Measurements from ENCODE around the gene FYN. TPM values are rescaled to one million over a fixed set of nuclear protein-coding genes. Genes with fewer than 3 reads are reported as not detected.

FYN gene
- total and polyA plus RNA-seq, 2 of the 13 experiments (the other 11 are each of a cell fraction or from before 2014, with no cell fraction given), result 15.5 to 24.6 TPM

GRCh38 chr6:111709615-111710398 is 163.4 kb downstream of the FYN start (continued):
- TF ChIP-seq, protein P1, sequence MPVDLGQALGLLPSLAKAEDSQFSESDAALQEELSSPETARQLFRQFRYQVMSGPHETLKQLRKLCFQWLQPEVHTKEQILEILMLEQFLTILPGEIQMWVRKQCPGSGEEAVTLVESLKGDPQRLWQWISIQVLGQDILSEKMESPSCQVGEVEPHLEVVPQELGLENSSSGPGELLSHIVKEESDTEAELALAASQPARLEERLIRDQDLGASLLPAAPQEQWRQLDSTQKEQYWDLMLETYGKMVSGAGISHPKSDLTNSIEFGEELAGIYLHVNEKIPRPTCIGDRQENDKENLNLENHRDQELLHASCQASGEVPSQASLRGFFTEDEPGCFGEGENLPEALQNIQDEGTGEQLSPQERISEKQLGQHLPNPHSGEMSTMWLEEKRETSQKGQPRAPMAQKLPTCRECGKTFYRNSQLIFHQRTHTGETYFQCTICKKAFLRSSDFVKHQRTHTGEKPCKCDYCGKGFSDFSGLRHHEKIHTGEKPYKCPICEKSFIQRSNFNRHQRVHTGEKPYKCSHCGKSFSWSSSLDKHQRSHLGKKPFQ (CRISPR knock-in tag; IDR thresholded peaks at IDR 0.05; ENCODE audit: insufficient replicate concordance), result no peak
- TF ChIP-seq SP140L (CRISPR knock-in tag; IDR thresholded peaks at IDR 0.05; ENCODE audit: borderline replicate concordance), result 0 out of 2 replicates have a peak, but pooled peaks have one; percentile 69
- no peak for TF ChIP-seq ZNF614 (CRISPR knock-in tag; IDR thresholded peaks at IDR 0.05; ENCODE audit: borderline replicate concordance)
- no peak for TF ChIP-seq ZNF546 (CRISPR knock-in tag; conservative IDR thresholded peaks at IDR 0.05)
- TF ChIP-seq ZNF552 (CRISPR knock-in tag; IDR thresholded peaks at IDR 0.05; ENCODE audit: borderline replicate concordance), result no peak
- TF ChIP-seq ZNF775 (CRISPR knock-in tag; IDR thresholded peaks at IDR 0.05; ENCODE audit: borderline replicate concordance), result no peak
- no peak for TF ChIP-seq TEAD2 (CRISPR knock-in tag; IDR thresholded peaks at IDR 0.05)
- no peak for TF ChIP-seq ZZZ3 (CRISPR knock-in tag; IDR thresholded peaks at IDR 0.05; ENCODE audit: borderline replicate concordance)
- no peak for TF ChIP-seq ZNF605 (CRISPR knock-in tag; IDR thresholded peaks at IDR 0.05)
- no peak for TF ChIP-seq MED1 (CRISPR knock-in tag; IDR thresholded peaks at IDR 0.05)
- TF ChIP-seq, protein P2, sequence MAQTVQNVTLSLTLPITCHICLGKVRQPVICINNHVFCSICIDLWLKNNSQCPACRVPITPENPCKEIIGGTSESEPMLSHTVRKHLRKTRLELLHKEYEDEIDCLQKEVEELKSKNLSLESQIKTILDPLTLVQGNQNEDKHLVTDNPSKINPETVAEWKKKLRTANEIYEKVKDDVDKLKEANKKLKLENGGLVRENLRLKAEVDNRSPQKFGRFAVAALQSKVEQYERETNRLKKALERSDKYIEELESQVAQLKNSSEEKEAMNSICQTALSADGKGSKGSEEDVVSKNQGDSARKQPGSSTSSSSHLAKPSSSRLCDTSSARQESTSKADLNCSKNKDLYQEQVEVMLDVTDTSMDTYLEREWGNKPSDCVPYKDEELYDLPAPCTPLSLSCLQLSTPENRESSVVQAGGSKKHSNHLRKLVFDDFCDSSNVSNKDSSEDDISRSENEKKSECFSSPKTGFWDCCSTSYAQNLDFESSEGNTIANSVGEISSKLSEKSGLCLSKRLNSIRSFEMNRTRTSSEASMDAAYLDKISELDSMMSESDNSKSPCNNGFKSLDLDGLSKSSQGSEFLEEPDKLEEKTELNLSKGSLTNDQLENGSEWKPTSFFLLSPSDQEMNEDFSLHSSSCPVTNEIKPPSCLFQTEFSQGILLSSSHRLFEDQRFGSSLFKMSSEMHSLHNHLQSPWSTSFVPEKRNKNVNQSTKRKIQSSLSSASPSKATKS (CRISPR knock-in tag; IDR thresholded peaks at IDR 0.05), result no peak
- TF ChIP-seq ZNF615 (CRISPR knock-in tag; IDR thresholded peaks at IDR 0.05; ENCODE audit: borderline replicate concordance), result no peak
- no peak for TF ChIP-seq RBM39 (IDR thresholded peaks at IDR 0.05; ENCODE audit: low read depth, low read length, poor library complexity, severe bottlenecking)
- no peak for TF ChIP-seq GPN1 (CRISPR knock-in tag; IDR thresholded peaks at IDR 0.05; ENCODE audit: borderline replicate concordance)
- TF ChIP-seq HHEX (CRISPR knock-in tag; IDR thresholded peaks at IDR 0.05), result no peak
- no peak for TF ChIP-seq SCMH1 (CRISPR knock-in tag; IDR thresholded peaks at IDR 0.05; ENCODE audit: borderline replicate concordance)
- TF ChIP-seq SNRNP70 (IDR thresholded peaks at IDR 0.05; ENCODE audit: low read depth, low read length), result no peak
- TF ChIP-seq STAG1 (CRISPR knock-in tag; IDR thresholded peaks at IDR 0.05), result peak; percentile 86
- TF ChIP-seq ATF7-NPFF (CRISPR knock-in tag; IDR thresholded peaks at IDR 0.05; ENCODE audit: low read depth), result no peak
- TF ChIP-seq, protein P3, sequence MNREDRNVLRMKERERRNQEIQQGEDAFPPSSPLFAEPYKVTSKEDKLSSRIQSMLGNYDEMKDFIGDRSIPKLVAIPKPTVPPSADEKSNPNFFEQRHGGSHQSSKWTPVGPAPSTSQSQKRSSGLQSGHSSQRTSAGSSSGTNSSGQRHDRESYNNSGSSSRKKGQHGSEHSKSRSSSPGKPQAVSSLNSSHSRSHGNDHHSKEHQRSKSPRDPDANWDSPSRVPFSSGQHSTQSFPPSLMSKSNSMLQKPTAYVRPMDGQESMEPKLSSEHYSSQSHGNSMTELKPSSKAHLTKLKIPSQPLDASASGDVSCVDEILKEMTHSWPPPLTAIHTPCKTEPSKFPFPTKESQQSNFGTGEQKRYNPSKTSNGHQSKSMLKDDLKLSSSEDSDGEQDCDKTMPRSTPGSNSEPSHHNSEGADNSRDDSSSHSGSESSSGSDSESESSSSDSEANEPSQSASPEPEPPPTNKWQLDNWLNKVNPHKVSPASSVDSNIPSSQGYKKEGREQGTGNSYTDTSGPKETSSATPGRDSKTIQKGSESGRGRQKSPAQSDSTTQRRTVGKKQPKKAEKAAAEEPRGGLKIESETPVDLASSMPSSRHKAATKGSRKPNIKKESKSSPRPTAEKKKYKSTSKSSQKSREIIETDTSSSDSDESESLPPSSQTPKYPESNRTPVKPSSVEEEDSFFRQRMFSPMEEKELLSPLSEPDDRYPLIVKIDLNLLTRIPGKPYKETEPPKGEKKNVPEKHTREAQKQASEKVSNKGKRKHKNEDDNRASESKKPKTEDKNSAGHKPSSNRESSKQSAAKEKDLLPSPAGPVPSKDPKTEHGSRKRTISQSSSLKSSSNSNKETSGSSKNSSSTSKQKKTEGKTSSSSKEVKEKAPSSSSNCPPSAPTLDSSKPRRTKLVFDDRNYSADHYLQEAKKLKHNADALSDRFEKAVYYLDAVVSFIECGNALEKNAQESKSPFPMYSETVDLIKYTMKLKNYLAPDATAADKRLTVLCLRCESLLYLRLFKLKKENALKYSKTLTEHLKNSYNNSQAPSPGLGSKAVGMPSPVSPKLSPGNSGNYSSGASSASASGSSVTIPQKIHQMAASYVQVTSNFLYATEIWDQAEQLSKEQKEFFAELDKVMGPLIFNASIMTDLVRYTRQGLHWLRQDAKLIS (CRISPR knock-in tag; IDR thresholded peaks at IDR 0.05), result no peak
- no peak for TF ChIP-seq SRSF9 (IDR thresholded peaks at IDR 0.05; ENCODE audit: borderline replicate concordance, insufficient read depth, low read depth, low read length, poor library complexity, severe bottlenecking)

All from HepG2 (cell line).